Measurements from ENCODE around the gene ROPN1L.
"Not testable (repeated sequence)": the region's sequence is repeated elsewhere in the genome, so short reads cannot be mapped to it uniquely, and the experiment has no call there.

The ROPN1L gene

GRCh38 chr5:10441083-10441991, at the start of gene ROPN1L:
Gene ROPN1L (plus strand): TSS chr5:10441879. CDS start chr5:10442168, 289 bp downstream.
- peak; percentile 72 for DNase-seq

GRCh38 chr5:10392567-10393328, 48.9 kb upstream of the ROPN1L start:
- not testable (repeated sequence) for DNase-seq

GRCh38 chr5:10393491-10393890, 48.2 kb upstream of the ROPN1L start:
- no peak for DNase-seq

GRCh38 chr5:10396552-10396951, 45.1 kb upstream of the ROPN1L start:
- no peak for DNase-seq

GRCh38 chr5:10399839-10400238, 41.8 kb upstream of the ROPN1L start:
- no peak for DNase-seq

- no peak for DNase-seq
These were observed 41.3 kb upstream of the ROPN1L start for GRCh38 chr5:10400411-10400810.

GRCh38 chr5:10400831-10401230, 40.8 kb upstream of the ROPN1L start:
- no peak for DNase-seq

- DNase-seq = no peak
These were observed 40.2 kb upstream of the ROPN1L start for GRCh38 chr5:10401498-10401897.

GRCh38 chr5:10403829-10404228, 37.9 kb upstream of the ROPN1L start:
- no peak for DNase-seq

- no peak for DNase-seq
These were observed 35.0 kb upstream of the ROPN1L start for GRCh38 chr5:10406651-10407050.

- no peak for DNase-seq
These were observed 32.2 kb upstream of the ROPN1L start for GRCh38 chr5:10409504-10409903.

GRCh38 chr5:10410662-10411061, 31.0 kb upstream of the ROPN1L start:
- no peak for DNase-seq

- no peak for DNase-seq
These were observed 30.3 kb upstream of the ROPN1L start for GRCh38 chr5:10411336-10411735.

- DNase-seq = no peak
These were observed 24.8 kb upstream of the ROPN1L start for GRCh38 chr5:10416868-10417267.

GRCh38 chr5:10418654-10419345, 22.9 kb upstream of the ROPN1L start:
- DNase-seq = no peak

- no peak for DNase-seq
These were observed 21.2 kb upstream of the ROPN1L start for GRCh38 chr5:10420468-10420867.

GRCh38 chr5:10420932-10421331, 20.7 kb upstream of the ROPN1L start:
- no peak for DNase-seq

- DNase-seq = no peak
These were observed 19.6 kb upstream of the ROPN1L start for GRCh38 chr5:10421896-10422691.

GRCh38 chr5:10423022-10423421, 18.7 kb upstream of the ROPN1L start:
- no peak for DNase-seq

- DNase-seq = no peak
These were observed 17.5 kb upstream of the ROPN1L start for GRCh38 chr5:10424124-10424731.

- DNase-seq = no peak
These were observed 14.5 kb upstream of the ROPN1L start for GRCh38 chr5:10427201-10427600.

- no peak for DNase-seq
These were observed 13.7 kb upstream of the ROPN1L start for GRCh38 chr5:10427978-10428377.

All from DMS79 (cell line).